ENCODE measurements around the gene NOS1AP.
"Not testable (repeated sequence)": the region's sequence is repeated elsewhere in the genome, so short reads cannot be mapped to it uniquely, and the experiment has no call there.

NOS1AP gene

DNA sequence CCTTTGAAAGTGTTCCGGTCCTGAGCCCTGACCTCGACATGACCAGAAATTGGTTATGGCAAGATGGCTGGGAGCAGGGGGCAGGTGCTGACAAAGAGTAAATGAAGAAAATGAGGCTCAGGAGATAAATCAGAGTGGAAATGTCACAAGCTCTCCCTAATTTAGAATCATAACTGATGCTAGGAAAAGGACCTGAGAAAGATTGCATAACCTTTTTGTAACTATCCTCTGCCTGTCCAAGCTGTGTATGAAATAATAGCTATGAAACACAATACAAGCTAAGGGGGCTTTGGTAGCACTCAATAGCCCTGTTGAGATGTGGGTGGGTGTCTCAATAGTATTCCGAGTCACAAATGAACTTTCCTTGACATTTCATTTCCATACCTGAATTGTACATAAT, 12.9 kb upstream of the NOS1AP start:
- no peak for DNase-seq (ENCODE audit: low spot score)

DNA sequence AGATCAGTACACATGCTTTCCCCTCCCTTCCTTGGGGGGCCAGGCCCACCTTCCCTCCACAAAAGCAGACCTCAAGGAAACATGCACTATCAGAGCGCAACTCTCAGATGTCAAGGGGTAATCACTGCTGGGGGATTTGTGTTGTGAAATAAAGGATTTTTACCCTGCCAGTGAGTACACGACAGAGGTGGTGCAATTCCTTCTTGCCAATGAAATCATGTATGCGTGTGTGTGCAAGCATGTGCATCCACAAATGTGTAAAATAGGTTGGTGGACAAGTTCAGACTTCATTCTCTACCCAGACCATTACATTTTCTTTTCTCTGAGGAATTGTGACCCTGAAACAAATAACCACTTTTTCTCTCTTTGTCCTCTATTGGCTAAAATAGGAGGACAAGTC, 9.8 kb upstream of the NOS1AP start:
- DNase-seq (ENCODE audit: low spot score) = no peak

DNA sequence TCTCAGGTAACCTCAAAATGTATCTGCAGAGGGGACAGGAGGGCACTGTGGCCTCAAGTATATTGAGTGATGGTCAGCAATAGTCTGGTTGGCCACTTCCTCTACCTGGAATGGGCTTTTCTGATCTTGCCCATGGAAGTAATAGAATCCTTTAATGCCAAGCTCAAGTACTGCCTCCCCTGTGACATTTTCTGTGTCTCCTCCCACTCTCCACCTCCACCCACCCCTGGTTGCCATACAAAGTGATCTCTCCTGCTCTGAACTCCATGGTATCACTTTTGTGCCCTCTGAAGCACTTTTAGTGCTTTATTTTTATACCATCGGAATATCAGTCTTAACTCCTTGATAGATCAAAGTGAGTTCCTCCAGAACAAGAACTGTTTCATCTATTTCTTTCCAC, 9.2 kb upstream of the NOS1AP start:
- no peak for DNase-seq (ENCODE audit: low spot score)

DNA sequence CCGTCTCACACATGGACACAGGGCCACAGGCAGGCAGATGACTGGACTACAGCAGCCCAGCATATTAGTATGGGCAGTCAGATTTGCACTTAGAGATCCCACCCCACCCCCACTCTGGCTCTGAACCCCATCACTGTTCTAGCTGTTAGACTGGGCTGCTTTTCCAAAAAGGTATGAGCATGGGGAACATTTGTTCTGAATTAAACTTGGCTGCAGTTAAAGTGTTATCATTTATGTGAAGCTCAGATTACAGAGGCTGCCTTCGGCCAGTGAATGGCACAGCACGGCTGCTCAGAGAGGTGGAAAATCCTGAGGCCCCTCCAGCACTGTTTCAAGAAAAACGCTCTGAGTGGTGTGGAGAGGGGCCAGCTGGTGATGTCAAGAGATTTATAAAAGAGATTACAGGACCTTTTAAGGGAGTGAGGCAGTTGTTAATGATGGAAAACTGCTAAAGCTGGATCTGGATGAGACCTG, 6.9 kb upstream of the NOS1AP start:
- DNase-seq (ENCODE audit: low spot score) = peak; percentile 85

DNA sequence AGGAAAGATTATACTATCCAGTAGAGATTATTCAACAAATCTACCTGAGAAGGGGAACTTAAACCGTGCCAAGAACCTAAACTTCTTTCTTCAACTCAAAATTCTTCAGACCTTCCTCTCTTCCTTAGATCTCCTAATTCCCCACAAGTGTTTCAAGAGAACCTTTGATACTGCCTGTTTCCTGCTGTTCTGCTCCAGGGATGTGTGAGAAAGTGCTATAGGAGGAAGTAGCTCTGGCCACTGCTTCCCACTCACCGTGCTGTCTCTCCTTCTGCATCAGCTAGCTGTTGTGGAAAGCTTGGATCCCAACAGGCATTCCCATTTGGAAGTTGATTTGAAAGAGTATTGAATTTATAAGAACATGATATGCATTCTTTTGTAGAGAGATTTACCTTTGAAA, 4.5 kb upstream of the NOS1AP start:
- no peak for DNase-seq (ENCODE audit: low spot score)

DNA sequence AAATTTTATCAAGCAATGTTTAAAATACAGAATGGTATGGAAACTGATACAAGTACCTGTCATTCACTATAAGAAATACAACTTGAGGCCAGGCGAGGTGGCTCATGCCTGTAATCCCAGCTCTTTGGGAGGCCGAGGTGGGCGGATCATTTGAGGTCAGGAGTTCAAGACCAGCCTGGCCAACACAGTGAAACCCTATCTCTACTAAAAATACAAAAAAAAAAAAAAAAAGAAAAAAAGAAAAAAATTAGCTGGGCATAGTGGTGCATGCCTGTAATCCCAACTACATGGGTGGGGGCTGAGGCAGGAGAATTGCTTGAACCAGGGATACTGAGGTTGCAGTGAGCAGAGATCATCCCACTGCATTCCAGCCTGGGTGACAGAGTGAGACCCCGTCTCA, 2.7 kb upstream of the NOS1AP start:
- DNase-seq (ENCODE audit: low spot score) = not testable (repeated sequence)

DNA sequence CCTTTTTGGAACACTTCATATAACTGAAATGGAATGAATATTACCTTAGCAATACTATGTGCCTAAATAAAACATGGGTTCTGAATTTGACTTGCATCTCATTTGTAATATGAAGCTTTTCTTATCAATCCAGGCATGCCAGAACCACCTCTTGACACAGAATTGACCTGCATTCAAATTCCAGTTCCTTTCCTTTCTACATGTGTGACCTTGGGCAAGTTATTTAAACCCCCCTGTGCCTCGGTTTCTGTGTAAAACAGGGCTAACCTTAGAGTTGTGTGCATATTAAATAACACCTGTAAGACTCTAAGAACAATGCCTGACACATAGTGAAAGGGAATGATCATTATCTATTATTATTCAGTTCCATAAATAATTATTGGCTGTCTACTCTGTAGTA, 2.0 kb upstream of the NOS1AP start:
- no peak for DNase-seq (ENCODE audit: low spot score)

DNA sequence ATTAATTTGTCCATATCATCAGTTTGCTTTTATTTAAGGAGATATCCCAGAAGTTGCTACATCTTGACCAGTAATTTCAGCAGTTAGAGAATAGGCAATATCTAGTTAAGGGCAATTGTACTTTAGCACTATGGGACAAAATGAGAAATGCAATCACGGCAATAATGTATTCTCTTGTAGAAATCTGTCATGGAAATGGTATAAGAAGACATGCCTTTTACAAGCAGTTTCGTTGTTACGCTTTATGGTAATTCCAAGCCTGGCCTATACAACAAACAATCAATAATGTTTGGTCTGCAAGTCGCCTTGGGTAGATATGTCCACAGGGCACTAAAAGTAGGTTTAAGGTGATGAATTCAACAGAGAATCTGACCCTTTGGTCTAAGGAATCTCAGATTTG, 1.2 kb upstream of the NOS1AP start:
- no peak for DNase-seq (ENCODE audit: low spot score)

DNA sequence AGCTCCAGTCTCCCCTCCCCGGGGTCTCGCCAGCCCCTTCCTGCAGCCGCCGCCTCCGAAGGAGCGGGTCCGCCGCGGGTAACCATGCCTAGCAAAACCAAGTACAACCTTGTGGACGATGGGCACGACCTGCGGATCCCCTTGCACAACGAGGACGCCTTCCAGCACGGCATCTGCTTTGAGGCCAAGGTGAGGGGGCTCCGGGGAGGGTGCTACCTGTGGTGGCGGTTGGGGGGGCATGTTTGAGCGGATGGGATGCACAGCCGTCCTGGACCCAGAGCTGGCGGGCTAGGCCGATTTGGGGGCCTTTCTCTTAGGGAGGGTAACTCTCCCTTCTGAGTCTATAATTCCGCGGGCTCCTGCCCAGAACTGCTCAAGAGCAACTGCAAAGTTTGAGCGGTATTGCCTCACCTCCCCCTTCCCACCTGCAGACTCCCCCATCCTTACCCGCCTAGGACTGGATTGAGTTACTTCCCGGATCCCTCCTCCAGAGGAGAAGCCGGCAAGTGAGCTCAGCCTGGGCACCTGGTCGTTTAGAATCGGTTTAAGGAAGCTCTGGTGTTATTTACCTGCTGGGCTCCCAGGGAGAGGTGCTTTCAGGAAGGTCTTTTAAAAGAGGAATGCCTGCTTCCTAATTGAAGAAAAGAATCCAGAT, 730 bp downstream of the NOS1AP start:
- peak; percentile 25 for DNase-seq (ENCODE audit: low spot score)

DNA sequence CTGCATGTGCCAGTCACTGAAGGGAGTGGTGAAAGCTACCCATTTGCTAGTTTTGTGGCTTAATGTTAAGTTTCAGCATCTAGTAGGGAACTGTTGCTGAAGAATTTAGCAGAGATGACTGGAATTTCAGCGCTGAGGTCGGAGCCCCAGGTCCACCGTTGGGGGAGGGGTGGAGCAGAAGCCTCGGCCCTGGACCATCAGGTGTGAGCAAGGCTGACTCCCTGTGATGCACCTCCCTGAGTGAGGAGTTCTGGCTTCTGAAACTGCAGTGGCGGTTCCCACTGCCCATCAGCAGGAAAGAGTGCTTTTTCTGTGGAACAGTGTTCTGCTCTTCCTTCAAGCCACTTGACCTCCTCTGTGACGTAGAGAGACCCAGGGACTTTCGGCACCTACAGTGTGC, 1.3 kb downstream of the NOS1AP start:
- DNase-seq (ENCODE audit: low spot score) = no peak

DNA sequence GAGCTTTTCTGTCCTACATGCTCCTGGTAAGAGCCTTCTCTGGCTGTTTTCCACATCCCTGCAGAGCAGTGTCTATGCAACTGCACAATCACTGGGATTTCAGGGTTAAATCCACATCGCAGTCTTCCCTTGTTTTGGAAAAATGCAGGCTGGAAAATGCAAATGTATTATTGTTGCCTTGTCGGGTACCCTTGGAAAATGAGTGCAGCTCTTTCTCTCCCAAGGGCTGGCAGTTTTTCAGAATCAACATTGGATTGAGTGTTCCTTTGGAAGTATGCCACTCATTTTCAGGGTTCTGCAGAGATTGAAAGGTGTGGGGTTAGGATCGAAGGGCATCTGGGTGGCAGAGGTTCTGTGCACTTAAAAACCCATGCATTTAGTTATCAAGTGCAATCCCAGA, 3.2 kb downstream of the NOS1AP start:
- DNase-seq (ENCODE audit: low spot score) = no peak

DNA sequence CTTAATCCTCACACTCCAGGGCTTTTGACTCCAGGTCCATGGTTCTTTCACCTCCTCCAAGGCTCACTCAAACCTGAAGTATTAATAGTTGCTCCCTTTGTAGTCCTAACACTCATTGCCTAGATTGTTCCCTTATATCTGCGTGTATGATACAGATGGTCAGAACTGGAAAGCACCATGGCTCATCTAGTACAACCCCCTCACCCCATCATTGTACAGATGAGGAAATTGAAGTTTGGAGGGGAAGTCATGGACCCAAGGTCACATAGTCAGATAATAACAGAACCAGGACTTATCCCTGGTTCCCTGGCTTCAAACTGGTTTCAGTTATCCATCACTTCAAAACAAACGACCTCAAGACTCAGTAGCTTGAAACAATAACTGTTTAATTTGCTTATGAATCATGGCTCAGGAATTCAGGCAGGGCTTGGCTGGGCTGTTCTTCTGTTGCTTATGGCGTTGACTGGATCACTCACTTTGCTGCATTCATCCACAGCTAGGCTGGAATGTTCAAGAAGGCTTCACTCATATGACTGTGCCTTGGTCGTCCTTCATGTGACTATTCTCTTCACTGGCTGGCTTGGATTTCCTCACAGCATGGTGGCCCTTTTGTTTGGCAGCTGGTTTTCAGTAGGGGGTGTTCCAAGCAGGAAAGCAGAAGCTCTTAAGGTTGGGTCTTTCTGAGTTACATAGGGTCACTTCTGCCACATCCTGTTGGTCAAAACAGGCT, 5.0 kb downstream of the NOS1AP start:
- no peak for DNase-seq (ENCODE audit: low spot score)

DNA sequence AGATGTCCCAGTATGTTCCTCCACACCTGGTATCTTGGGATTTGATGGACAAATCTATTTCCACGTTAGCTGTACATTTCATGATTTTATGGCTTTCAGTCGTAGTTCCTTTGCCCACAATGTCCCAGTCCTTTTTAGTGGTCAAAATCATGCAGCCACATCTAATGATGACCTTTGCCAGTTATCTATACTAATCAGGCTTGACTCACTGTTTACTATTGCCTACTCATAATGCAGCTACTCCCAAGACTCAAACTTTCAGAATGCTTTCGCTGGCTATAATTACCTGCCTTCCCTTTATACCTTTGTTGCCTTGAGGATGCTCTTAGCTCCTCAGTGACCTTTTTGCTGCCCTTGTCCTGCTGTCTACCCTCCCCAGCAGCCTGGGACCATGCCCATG, 6.4 kb downstream of the NOS1AP start:
- no peak for DNase-seq (ENCODE audit: low spot score)

DNA sequence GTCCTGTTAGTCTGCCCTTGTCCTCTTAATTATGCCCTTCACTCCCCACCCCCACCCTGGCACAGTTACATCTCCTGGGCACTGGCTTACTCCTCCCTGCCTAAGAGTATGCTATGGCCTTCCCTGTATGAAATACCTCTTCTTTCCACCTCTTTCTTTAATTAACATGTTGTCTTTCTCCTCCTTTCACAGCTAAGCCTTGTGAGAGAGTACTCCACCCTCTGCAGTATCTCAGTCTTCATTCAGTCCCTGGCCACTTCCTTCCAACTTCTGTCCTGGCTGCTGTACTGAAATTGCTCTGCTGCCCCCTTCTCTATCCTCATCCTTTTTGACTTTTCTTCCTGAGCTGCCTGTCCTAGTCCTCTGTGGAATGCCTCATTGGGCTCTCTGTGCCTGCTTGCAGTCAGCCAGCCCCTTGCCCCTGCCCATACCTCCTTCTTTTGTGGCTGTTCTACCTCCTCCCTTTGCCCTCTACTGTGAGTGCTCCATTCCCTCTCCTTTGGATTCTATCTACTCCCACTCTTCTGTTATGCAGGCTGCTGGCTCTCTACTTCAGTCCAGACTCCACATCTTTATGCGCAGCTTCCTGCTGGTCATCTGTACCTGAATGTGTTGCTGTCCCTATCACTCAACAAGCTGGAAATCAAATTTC, 8.3 kb downstream of the NOS1AP start:
- DNase-seq (ENCODE audit: low spot score) = no peak

DNA sequence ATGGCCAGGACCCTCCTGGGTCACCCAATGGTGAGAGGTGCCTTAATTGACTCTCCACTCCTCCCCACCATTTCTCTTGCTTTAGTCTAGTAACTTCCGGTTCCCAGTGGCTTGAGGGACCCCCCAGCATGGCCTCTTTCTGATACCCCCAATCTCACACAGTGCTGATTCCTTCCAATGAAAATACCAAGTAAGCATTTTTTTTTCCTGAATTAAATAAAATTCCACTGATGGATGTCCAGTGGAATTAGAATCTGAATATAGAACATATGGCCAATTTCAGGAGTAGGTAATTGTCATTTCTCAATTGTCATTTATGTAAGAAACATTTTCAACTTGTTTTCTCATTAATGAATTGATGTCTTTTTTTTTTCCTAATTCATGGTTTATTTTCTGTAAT, 9.5 kb downstream of the NOS1AP start:
- no peak for DNase-seq (ENCODE audit: low spot score)

DNA sequence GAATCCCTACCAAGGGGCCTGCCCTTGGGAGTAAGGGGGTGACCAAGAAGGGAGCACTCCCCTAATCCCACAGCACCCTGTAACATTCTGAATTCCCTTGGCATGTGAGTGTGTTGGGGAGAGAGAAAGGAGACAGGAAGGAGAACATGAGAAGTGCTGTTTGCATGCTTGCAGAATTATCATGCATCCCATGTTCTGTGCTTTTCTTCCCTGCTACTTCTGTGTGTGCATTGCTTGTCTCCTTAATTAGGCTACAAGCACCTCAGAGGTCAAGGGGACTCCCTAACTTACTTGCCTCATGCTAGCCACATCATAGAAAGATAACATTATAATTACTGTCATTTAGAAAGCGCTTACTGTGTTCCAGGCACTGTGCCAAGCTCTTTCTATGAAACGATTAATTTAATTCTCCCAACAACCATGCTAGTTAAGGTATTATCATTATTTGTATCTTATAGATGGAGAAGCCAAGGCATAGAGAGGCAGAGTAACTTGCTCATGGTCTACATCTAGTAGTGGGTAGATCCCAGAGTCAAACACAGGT, 11.1 kb downstream of the NOS1AP start:
- no peak for DNase-seq (ENCODE audit: low spot score)

DNA sequence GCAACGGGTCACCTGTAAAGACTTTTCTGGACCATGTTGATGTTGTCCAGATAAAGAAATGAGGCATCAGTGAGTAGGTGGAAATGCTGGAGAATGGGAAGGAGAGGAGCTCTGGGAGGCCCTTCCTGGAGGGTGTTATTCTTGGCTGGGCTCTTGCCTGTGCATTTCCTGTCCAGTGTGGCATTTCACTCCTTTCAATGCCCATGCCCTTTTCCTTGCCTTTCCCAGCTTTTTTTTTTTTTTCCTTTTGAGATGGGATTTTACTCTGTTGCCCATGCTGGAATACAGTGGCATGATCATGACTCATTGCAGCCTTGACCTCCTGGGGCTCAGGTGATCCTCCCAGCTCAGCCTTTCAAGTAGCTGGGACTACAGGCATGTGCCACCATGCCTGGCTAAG, 11.8 kb downstream of the NOS1AP start:
- DNase-seq (ENCODE audit: low spot score) = no peak

DNA sequence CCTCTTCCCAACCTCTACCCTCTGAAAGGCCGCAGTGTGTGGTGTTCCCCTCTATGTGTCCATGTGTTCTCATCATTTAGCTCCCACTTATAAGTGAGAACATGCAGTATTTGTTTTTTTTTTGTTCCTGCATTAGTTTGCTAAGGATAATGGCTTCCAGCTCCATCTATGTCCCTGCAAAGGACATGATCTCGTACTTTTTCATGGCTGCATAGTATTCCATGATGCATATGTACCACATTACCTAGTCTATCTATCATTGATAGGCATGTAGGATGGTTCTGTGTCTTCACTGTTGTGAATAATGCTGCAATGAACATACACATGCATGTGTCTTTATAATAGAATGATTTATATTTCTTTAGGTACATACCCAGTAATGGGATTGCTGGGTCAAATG, 12.6 kb downstream of the NOS1AP start:
- DNase-seq (ENCODE audit: low spot score) = not testable (repeated sequence)

DNA sequence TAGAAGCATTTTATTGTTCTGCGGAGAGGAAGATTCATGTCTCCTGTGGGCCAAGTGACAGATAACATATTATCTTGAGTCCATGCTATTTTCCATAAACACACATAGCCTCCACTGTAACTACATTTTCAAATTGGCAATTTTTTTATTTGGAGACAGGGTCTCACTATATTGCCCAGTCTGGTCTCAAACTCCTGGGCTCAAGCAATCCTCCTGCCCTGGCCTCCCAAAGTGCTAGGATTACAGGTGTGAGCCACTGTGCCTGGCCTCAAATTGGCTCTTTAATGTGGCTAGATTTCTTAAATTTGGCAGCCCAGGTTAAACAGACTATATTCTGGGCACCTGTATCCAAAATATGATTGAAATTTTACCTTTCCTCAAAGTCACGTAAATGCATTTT, 13.8 kb downstream of the NOS1AP start:
- DNase-seq (ENCODE audit: low spot score) = no peak

DNA sequence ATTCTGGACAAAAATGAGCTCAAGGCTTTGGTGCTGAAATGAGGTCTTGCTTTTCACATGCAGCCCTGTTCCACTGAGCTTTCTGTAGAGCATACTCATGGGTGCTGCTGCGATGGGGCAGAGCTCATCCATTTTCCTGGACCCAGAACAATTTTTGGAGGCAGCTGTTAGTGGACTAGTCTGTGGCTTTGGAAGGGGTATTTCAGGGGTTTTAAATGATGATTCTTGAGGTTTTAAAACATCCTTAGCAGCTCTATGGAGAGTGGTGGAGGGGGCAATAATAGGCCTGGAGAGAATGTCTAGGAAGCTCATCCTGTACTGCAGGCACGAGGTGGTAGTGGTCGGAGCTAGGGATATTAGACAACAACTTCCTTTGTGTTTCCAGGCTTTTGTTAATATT, 16.5 kb downstream of the NOS1AP start:
- no peak for DNase-seq (ENCODE audit: low spot score)

DNA sequence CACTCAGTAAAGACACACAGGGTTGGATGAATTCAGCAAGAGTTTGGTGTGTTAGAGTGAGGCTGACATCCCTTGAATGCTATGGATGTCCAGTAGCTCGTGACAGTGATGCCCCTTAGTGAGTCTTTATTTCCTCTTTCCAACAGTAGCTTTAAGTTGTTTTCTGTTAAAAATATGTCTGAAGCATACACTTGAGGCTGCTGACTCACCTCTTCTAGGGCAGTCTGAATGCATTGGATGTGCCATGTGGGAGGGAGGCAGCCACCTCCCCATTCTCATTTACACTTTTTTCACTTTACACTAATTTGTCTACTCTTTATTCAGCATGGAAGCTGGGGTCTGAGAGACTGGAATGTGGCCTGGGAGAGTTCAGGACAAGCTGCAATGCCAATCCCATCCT, 17.6 kb downstream of the NOS1AP start:
- no peak for DNase-seq (ENCODE audit: low spot score)

DNA sequence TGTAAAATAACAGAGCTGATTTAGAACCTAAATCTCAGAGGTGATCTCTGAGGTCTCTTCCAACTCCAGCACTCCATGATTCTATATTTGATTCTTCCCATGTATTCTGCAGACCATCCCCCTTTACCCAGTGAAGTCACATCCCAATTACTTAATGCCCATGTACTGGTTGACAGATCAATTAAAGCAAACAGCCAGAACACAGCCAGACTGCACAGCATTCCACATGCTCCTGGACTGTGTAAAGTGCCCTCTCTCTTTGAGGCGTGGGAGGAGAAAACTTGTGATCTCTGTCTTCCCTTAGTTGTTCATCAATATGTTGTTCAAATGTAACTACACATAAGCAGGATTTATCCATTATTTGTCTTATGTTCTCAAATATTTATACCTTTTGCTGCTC, 18.1 kb downstream of the NOS1AP start:
- no peak for DNase-seq (ENCODE audit: low spot score)

Data from SK-N-DZ (cell line).